Right lobe of liver (tissue), 6 donors: ENCODE results near the gene COL6A5. TPM values are rescaled to one million over a fixed set of nuclear protein-coding genes. Genes with fewer than 3 reads are reported as not detected.
"Not testable (repeated sequence)": the region's sequence is repeated elsewhere in the genome, so short reads cannot be mapped to it uniquely, and the experiment has no call there.

ENCODE experiments used
- ATAC-seq, 4 donors: fragments of 200-7000 bp; cut with Tn5 transposase; one replicate each; pipeline ENCODE4 v1.9.1; 2020; ENCODE audit warnings: mild to moderate bottlenecking in 4 of 4, moderate library complexity in 4 of 4
- DNase-seq, 3 donors: peaks; one replicate each; pipeline ENCODE4 v3.0.0-alpha.2; 2020
- H3K27ac ChIP-seq, 3 donors: fragments of 200-600 bp; one replicate each; pipeline ENCODE4 v1.8.0; 2022
- H3K27me3 ChIP-seq, 2 donors: fragments of 200-600 bp; one replicate each; pipeline ENCODE4 v1.8.0; 2022
- H3K36me3 ChIP-seq, 4 donors: fragments of 200-600 bp; sonication (generic) in 1 of 4; one replicate each; pipeline versions ENCODE4 v1.5.1 to v1.8.0; 2017 to 2022; ENCODE audit warnings: control low read depth in 1 of 4
- H3K4me1 ChIP-seq, 4 donors: fragments of 200-600 bp; sonication (generic) in 1 of 4; one replicate each; pipeline versions ENCODE4 v1.5.1 to v1.8.0; 2017 to 2022; ENCODE audit warnings: control low read depth in 1 of 4
- H3K4me3 ChIP-seq, 3 donors: fragments of 200-600 bp; one replicate each; pipeline ENCODE4 v1.8.0; 2022
- H3K9me3 ChIP-seq, 4 donors: fragments of 200-600 bp; sonication (generic) in 1 of 4; one replicate each; pipeline versions ENCODE4 v1.5.1 to v1.8.0; 2017 to 2022; ENCODE audit warnings: control low read depth in 1 of 4
- POLR2A ChIP-seq: fragments of 450-650 bp; IDR thresholded peaks from one replicate; pipeline ENCODE4 v1.6.1; 2017; ENCODE audit warnings: antibody characterized with exemption, mild to moderate bottlenecking
- WGBS: methylation state at CpG from one replicate; pipeline ENCODE4 v1.1.6; 2018; ENCODE audit warnings: low coverage, low lambda C conversion rate; ENCODE audit not compliant: insufficient coverage; ENCODE audit errors: missing lambda C conversion rate; 5-methylcytosine and 5-hydroxymethylcytosine counted together
- intact Hi-C, 2 donors: fragments of 100-400 bp; cut with DNase I; formaldehyde crosslinking; loops; one replicate each; pipeline versions ENCODE4 v1.11.2 to v1.14.1; 2022
- total RNA-seq, 6 experiments: library from RNA; depleted of rRNA in 2 of 6; stranded (reverse); fragments of >200 nt in 2 of 6; fragmentation: NEBNext Ultra II Directional in 3 of 6; extraction: Animal tissue kit (Norgen Biotek cat#: 25700) in 3 of 6; gene quantifications; one replicate each; pipeline versions ENCODE4 v1.1.0 to v1.2.4, GENCODE V29; 2016 to 2023
- TF ChIP-seq, protein P1 (sequence below), 4 donors: fragments of 200-600 bp in 3 of 4; fragments of 450-650 bp in 1 of 4; IDR thresholded peaks; one replicate each; pipeline versions ENCODE4 v1.5.1 to v1.8.0; 2016 to 2022; ENCODE audit warnings: antibody characterized with exemption in 4 of 4, mild to moderate bottlenecking in 2 of 4
- donor health status: DM: no; HTN: yes; CAD: no.
- donor health status: DM: no; HTN: no; CAD: no.
- donor health status: DM: no; HTN: no; CAD: no.
- donor health status: DM: no; HTN: yes; CAD: no.
- donor health status: DM: no; HTN: yes; CAD: no.

The COL6A5 gene
- total RNA-seq, 6 experiments from 2014 or later: not detected

DNA sequence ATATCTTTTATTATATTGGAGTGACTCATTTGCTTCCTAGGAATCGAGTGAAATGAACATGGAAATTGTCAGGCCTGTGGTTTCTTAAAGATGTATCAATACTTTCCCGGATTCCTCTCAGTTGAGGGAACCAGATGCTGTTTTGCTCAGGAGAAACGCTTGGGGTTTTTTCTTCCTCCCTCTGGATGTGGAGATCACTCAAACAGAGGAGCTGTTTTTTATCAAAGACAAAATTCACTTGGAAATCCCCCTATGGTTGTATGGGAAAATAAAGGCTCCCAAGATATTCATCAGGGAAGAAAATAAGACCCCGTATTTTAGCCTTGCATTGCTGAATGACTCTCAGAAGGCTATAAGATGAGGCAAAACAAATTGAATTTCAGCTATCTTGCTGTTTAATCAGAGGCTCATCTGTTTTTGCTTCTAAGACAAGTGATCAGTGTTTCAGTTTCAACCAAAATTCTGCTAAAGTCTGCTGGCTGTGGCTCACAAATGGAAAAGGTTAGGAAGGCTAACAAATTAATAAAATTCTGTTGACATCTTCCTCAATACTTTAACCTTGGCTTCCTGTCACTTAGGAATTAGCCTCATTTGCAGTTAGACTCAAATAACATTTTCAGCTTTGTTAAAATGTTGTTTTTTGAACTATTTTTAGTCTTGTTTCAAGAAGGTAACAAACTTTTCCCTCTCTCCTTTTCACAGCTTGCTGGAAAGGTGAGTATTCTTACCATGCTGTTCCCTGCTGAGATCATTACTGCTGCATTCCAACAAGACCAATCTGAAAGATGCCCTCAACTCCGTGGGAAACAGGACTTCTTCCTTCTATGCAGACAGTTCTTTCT is 83.6 kb downstream of the COL6A5 start:
- Histone ChIP-seq H3K36me3 (no peaks in the 10 kb centered on the region), H3K27me3 (no peaks in the 10 kb centered on the region), H3K4me3 (no peak overlapping the region), H3K9me3 (no peaks in the 10 kb centered on the region), H3K27ac (no peak overlapping the region), H3K4me1 (no peaks in the 10 kb centered on the region)
- ATAC-seq (no peak), DNase-seq (no peak)
- 24% methylated on average over 5 of the region's 5 CpGs for WGBS
- TF ChIP-seq, protein P1, sequence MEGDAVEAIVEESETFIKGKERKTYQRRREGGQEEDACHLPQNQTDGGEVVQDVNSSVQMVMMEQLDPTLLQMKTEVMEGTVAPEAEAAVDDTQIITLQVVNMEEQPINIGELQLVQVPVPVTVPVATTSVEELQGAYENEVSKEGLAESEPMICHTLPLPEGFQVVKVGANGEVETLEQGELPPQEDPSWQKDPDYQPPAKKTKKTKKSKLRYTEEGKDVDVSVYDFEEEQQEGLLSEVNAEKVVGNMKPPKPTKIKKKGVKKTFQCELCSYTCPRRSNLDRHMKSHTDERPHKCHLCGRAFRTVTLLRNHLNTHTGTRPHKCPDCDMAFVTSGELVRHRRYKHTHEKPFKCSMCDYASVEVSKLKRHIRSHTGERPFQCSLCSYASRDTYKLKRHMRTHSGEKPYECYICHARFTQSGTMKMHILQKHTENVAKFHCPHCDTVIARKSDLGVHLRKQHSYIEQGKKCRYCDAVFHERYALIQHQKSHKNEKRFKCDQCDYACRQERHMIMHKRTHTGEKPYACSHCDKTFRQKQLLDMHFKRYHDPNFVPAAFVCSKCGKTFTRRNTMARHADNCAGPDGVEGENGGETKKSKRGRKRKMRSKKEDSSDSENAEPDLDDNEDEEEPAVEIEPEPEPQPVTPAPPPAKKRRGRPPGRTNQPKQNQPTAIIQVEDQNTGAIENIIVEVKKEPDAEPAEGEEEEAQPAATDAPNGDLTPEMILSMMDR (IDR thresholded peaks at IDR 0.05): no peak
- TF ChIP-seq POLR2A: no peak
- intact Hi-C loops: no loop called here

DNA sequence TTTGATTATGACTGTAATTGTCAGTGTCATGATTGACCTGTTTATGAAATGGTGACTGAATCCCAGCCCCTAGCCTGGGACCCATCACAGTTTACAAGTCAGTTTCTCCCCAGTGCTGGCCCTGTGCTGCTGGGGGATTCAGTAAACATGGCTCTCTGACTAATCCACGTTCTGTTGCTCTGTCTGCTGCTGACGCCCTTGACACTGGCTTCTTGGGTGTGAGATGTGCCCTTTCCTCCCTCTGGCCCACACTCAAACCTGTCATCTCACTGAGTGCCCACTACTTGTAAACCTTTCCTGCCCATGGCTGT is 84.2 kb downstream of the COL6A5 start:
- TF ChIP-seq, protein P1 (IDR thresholded peaks at IDR 0.05): no peak
- TF ChIP-seq POLR2A: no peak
- 45% methylated on average over 2 of the region's 2 CpGs for WGBS
- H3K9me3 ChIP-seq: no peaks in the 10 kb centered on the region
- no peak for DNase-seq
- no peaks in the 10 kb centered on the region for H3K27me3 ChIP-seq
- H3K27ac ChIP-seq: no peak overlapping the region
- no peak for ATAC-seq
- no peaks in the 10 kb centered on the region for H3K36me3 ChIP-seq
- intact Hi-C loops: no loop called here
- H3K4me3 ChIP-seq: no peak overlapping the region
- no peaks in the 10 kb centered on the region for H3K4me1 ChIP-seq

DNA sequence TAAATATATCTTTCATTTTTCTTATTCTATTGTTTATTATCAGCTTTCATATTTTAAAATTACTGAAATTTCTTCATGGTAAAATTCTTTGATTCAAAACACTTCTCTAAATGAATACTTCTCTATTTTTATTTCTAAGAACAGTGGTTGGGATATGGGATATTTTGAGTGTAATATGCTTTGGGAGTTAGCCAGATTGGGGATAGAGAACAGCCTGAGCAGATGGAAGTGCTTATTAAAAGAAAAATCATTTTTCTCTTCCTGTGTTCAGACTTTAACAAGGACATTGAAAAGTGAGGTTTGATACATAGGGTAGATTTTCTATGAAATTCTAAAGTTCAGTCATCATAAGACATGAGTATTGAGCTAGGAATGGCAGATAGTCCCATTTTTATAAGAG is 84.8 kb downstream of the COL6A5 start:
- Histone ChIP-seq H3K4me1 (no peaks in the 10 kb centered on the region), H3K9me3 (no peaks in the 10 kb centered on the region), H3K27ac (no peak overlapping the region), H3K36me3 (no peaks in the 10 kb centered on the region), H3K27me3 (no peaks in the 10 kb centered on the region), H3K4me3 (no peak overlapping the region)
- DNase-seq (no peak), ATAC-seq (no peak)
- TF ChIP-seq, protein P1 (IDR thresholded peaks at IDR 0.05): no peak
- intact Hi-C loops: no loop called here

DNA sequence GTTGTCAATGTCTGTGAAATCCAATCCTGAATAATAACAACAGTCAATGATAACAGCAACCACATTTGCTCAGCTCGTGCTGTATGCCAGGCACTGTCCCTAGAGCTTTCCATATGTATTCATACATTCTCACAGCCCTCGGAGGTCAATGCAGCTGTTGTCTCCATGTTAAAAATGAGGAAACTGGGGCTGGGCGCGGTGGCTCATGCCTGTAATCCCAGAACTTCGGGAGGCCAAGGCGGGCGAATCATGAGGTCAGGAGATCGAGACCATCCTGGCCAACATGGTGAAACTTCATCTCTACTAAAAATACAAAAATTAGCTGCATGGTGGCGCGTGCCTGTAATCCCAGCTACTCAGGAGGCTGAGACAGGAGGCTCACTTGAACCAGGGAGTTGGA is 86.6 kb downstream of the COL6A5 start:
- H3K36me3 ChIP-seq, H3K9me3 ChIP-seq, H3K4me1 ChIP-seq, H3K27me3 ChIP-seq, H3K4me3 ChIP-seq, ATAC-seq, H3K27ac ChIP-seq, intact Hi-C loops, DNase-seq: not testable (repeated sequence)
- 38% methylated on average over 4 of the region's 10 CpGs for WGBS

DNA sequence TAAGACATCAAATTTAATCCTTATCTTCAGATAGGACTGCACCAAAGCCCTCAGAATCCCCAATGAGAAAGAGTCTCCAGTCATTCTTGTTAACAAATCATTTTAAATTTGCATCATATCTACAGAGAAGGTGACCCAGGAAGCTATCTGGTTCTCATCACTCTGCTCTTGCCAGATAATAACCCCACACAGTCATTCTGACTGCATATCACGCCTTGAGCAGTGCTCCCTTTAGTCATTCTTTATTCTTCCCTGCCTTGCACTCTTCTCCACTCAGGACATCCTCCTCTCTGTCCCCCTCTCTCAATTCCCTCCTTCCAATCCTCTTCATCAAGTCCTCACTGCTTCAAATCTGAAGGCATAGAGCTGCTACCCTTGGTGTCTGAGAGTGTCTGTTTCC is 87.8 kb downstream of the COL6A5 start:
- WGBS: 33% methylated on average over 1 of the region's 1 CpG
- H3K4me1 ChIP-seq: no peaks in the 10 kb centered on the region
- no peak for DNase-seq
- TF ChIP-seq, protein P1 (IDR thresholded peaks at IDR 0.05): no peak
- TF ChIP-seq POLR2A: no peak
- intact Hi-C loops: no loop called here
- H3K4me3 ChIP-seq: no peak overlapping the region
- no peaks in the 10 kb centered on the region for H3K36me3 ChIP-seq
- no peak overlapping the region for H3K27ac ChIP-seq
- no peaks in the 10 kb centered on the region for H3K27me3 ChIP-seq
- no peak for ATAC-seq
- H3K9me3 ChIP-seq: no peaks in the 10 kb centered on the region
